ENCODE measurements around the gene TRAPPC2. TPM values are rescaled to one million over a fixed set of nuclear protein-coding genes. Genes with fewer than 3 reads are reported as not detected.

The TRAPPC2 gene
- total and polyA plus RNA-seq, 7 experiments from 2014 or later: 17.8 to 33.5 (median 23.5) TPM

DNA sequence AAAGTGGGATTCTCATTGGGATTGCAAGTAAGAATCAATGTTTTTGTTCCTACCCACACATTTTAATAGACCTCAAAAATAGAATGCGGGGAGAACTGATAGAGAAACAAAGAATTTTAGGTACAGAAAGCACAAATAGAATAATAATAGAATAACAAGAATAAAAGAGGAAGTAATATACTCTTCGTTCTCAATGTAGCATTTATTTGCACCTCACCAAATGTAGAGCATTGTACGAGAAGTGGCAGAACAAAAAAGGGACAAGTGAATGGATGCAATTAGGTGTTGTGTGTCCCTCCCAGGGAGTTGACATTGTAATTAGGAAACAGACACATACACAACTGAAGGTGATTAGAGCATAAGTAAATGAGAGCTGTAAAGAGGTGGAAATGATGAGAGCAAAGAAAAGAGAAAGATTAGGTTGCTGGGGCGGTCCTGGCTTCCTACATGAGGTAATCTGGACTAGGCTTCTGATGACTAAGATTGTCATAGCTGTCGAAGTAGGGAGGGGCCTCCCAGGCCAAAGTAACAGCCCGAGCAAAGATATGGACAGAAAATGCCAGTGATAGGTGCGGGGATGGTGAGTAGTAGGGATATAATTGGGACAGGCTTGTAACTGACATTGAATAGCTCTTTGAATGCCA, 35.1 kb downstream of the TRAPPC2 start:
- Mint-ChIP-seq H3K4me3 (peak overlapping the region in 2 of 10 donors; percentile 38 to 66), H3K9me3 (peaks cover 0 to 2% (median 0%) of the 10 kb centered on the region in 11 donors), H3K27me3 (no peaks in the 10 kb centered on the region), H3K36me3 (peaks cover 0 to 8% (median 7%) of the 10 kb centered on the region in 5 donors), H3K4me1 (peaks cover 22 to 82% (median 52%) of the 10 kb centered on the region in 7 donors), H3K27ac (peak overlapping the region in 6 of 9 donors; percentile 10 to 65 (median 42))
- intact Hi-C loops (cut with micrococcal nuclease): no loop called here
- Histone ChIP-seq H3K4me1 (ENCODE audit: control insufficient read depth in 2 of 2, insufficient read depth in 2 of 2, low read length in 2 of 2) (peaks cover 0 to 38% of the 10 kb centered on the region in 2 donors), H3K9me3 (ENCODE audit: control insufficient read depth in 2 of 3, low read length in 3 of 3) (no peaks in the 10 kb centered on the region), H3K4me3 (ENCODE audit: low read length) (no peak overlapping the region), H3K27ac (ENCODE audit: low read depth, low read length) (no peak overlapping the region), H3K27me3 (ENCODE audit: control insufficient read depth in 2 of 2, insufficient read depth in 2 of 2, low read length in 2 of 2) (no peaks in the 10 kb centered on the region), H3K36me3 (ENCODE audit: control insufficient read depth in 2 of 3, insufficient read depth in 3 of 3, low read length in 3 of 3) (no peaks in the 10 kb centered on the region)
- ChIA-PET CTCF (no interaction called here), POLR2A (interaction anchor here (0.7 to 1.3 kb wide), 3 partner anchors 20 to 357 kb away, joined by 3 to 4 read pairs (median 4); partner anchors contain the start of genes OFD1 and TRAPPC2)
- ATAC-seq (peak; percentile 38), DNase-seq (no peak)

DNA sequence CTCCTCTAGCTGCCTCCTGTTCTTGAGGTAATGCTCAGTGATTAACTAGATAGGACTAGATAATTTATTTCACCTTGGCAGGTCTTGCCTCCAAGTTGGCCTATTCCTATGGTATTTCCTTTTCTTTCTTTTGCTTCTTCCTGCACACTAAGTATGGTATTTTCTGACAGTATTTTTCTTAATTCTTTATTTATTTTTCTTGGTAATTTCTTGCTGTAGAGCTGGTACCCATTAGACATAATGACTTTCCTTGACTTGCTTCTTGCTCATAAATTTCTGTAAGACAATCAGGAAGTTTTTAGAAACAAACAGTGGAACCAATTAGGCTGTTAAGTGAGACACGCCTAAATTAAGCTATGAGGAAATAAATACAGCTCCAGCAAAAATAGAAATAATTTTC, 36.0 kb downstream of the TRAPPC2 start:
- H3K4me1 ChIP-seq (ENCODE audit: control insufficient read depth in 2 of 2, insufficient read depth in 2 of 2, low read length in 2 of 2): peaks cover 4 to 42% of the 10 kb centered on the region in 2 donors
- H3K9me3 Mint-ChIP-seq: peaks cover 0 to 2% (median 0%) of the 10 kb centered on the region in 11 donors
- no peak overlapping the region for H3K27ac ChIP-seq (ENCODE audit: low read depth, low read length)
- H3K4me3 ChIP-seq (ENCODE audit: low read length): no peak overlapping the region
- H3K27me3 Mint-ChIP-seq: no peaks in the 10 kb centered on the region
- ChIA-PET POLR2A (interaction anchor here (0.9 to 1.3 kb wide), 2 partner anchors 21 to 36 kb away, joined by 3 to 4 read pairs; partner anchors contain the start of genes OFD1 and TRAPPC2), CTCF (no interaction called here)
- H3K36me3 ChIP-seq (ENCODE audit: control insufficient read depth in 2 of 3, insufficient read depth in 3 of 3, low read length in 3 of 3): no peaks in the 10 kb centered on the region
- peaks cover 26 to 83% (median 51%) of the 10 kb centered on the region in 7 donors for H3K4me1 Mint-ChIP-seq
- peaks cover 0 to 8% (median 4%) of the 10 kb centered on the region in 5 donors for H3K36me3 Mint-ChIP-seq
- DNase-seq (no peak), ATAC-seq (no peak)
- H3K27me3 ChIP-seq (ENCODE audit: control insufficient read depth in 2 of 2, insufficient read depth in 2 of 2, low read length in 2 of 2): no peaks in the 10 kb centered on the region
- H3K27ac Mint-ChIP-seq: peak overlapping the region in 1 of 9 donors; percentile 34
- H3K9me3 ChIP-seq (ENCODE audit: control insufficient read depth in 2 of 3, low read length in 3 of 3): no peaks in the 10 kb centered on the region
- intact Hi-C loops (cut with micrococcal nuclease): no loop called here
- no peak overlapping the region for H3K4me3 Mint-ChIP-seq

DNA sequence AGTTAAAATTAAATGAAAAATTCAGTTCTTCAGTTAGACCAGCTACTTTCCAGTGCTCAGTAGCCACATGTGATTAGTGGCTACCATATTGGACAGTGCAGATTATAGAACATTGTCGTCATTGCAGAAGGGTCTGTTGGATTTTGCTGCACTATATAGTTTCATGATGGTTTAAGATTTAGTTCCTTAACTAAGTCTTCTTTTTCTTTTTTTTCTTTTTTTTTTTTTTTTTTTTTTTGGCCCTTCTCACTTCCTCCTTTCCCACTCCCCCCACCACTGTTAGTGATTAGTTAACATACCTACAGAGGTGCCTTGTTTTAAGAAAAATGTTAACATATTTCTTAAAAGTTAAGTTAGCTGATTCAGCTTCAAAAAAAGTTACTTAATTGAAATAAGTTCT, 36.4 kb downstream of the TRAPPC2 start:
- H3K36me3 ChIP-seq (ENCODE audit: control insufficient read depth in 2 of 3, insufficient read depth in 3 of 3, low read length in 3 of 3): no peaks in the 10 kb centered on the region
- H3K27me3 ChIP-seq (ENCODE audit: control insufficient read depth in 2 of 2, insufficient read depth in 2 of 2, low read length in 2 of 2): no peaks in the 10 kb centered on the region
- peaks cover 31 to 85% (median 56%) of the 10 kb centered on the region in 7 donors for H3K4me1 Mint-ChIP-seq
- no peak for DNase-seq
- H3K9me3 Mint-ChIP-seq: peaks cover 0 to 2% (median 0%) of the 10 kb centered on the region in 11 donors
- ATAC-seq: no peak
- H3K27me3 Mint-ChIP-seq: no peaks in the 10 kb centered on the region
- POLR2A ChIA-PET: interaction anchor here (1.3 kb wide), 1 partner anchor 37 kb away, joined by 4 read pairs; the partner anchor contains the start of genes OFD1 and TRAPPC2
- no peaks in the 10 kb centered on the region for H3K9me3 ChIP-seq (ENCODE audit: control insufficient read depth in 2 of 3, low read length in 3 of 3)
- intact Hi-C loops (cut with micrococcal nuclease): no loop called here
- no peak overlapping the region for H3K27ac ChIP-seq (ENCODE audit: low read depth, low read length)
- CTCF ChIA-PET: no interaction called here
- H3K4me3 ChIP-seq (ENCODE audit: low read length): no peak overlapping the region
- peaks cover 0 to 10% (median 4%) of the 10 kb centered on the region in 5 donors for H3K36me3 Mint-ChIP-seq
- H3K4me3 Mint-ChIP-seq: no peak overlapping the region
- peaks cover 7 to 46% of the 10 kb centered on the region in 2 donors for H3K4me1 ChIP-seq (ENCODE audit: control insufficient read depth in 2 of 2, insufficient read depth in 2 of 2, low read length in 2 of 2)
- peak overlapping the region in 1 of 9 donors; percentile 76 for H3K27ac Mint-ChIP-seq

DNA sequence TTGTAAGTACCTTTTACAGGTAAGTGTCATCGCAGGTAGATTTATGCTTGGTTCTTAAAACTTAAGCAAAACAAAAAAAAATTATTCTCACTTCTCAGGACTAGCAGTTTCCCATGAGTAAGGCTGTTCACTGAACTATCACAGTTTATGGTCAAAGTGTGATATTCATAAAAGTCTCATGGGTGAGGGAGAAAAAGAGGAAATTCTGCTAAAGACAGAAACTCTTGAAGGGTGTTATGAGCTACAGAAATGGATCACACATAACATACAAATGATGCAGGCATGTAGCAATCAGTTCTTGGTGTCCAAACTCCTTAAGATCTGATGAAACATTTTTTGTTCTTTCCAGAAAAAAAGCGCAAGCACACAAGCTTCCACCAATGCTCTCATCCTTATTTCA, 37.0 kb downstream of the TRAPPC2 start:
- Histone ChIP-seq H3K36me3 (ENCODE audit: control insufficient read depth in 2 of 3, insufficient read depth in 3 of 3, low read length in 3 of 3) (no peaks in the 10 kb centered on the region), H3K27ac (ENCODE audit: low read depth, low read length) (no peak overlapping the region), H3K9me3 (ENCODE audit: control insufficient read depth in 2 of 3, low read length in 3 of 3) (no peaks in the 10 kb centered on the region), H3K4me1 (ENCODE audit: control insufficient read depth in 2 of 2, insufficient read depth in 2 of 2, low read length in 2 of 2) (peaks cover 7 to 46% of the 10 kb centered on the region in 2 donors), H3K27me3 (ENCODE audit: control insufficient read depth in 2 of 2, insufficient read depth in 2 of 2, low read length in 2 of 2) (no peaks in the 10 kb centered on the region), H3K4me3 (ENCODE audit: low read length) (no peak overlapping the region)
- Mint-ChIP-seq H3K36me3 (peaks cover 0 to 13% (median 4%) of the 10 kb centered on the region in 5 donors), H3K9me3 (peaks cover 0 to 2% (median 0%) of the 10 kb centered on the region in 11 donors), H3K4me1 (peaks cover 35 to 86% (median 57%) of the 10 kb centered on the region in 7 donors), H3K27me3 (no peaks in the 10 kb centered on the region), H3K27ac (peak overlapping the region in 4 of 9 donors; percentile 10 to 80 (median 50)), H3K4me3 (peak overlapping the region in 1 of 10 donors; percentile 33)
- intact Hi-C loops (cut with micrococcal nuclease): no loop called here
- ChIA-PET CTCF (no interaction called here), POLR2A (no interaction called here)
- ATAC-seq: peak; percentile 61
- DNase-seq: no peak

DNA sequence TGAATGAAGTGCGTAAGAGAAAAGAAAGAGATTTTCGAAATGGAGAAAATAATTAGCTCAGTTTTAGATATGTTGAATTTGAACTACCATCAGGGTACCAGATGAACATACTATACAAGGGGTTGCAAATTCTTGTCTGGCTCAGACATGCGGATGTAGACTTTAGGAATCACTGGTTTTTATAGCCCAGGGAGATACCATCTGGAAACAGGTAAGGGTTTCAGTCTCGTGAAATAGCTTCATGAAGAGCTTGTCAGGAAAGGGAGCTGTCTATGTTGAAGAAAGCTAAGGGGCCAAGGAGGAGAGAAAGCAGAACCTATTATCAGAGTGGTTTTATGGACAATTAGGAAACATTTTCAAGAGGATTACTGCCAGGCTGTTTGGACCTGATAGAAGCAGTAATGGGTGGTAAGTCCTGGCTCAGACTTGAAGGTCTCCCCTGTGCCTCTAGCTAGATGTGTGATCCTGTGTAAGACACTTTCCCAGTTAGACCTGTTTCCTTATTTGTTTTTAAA, 38.8 kb downstream of the TRAPPC2 start:
- peak overlapping the region in 3 of 9 donors; percentile 46 to 67 (median 48) for H3K27ac Mint-ChIP-seq
- intact Hi-C loops (cut with micrococcal nuclease): no loop called here

DNA sequence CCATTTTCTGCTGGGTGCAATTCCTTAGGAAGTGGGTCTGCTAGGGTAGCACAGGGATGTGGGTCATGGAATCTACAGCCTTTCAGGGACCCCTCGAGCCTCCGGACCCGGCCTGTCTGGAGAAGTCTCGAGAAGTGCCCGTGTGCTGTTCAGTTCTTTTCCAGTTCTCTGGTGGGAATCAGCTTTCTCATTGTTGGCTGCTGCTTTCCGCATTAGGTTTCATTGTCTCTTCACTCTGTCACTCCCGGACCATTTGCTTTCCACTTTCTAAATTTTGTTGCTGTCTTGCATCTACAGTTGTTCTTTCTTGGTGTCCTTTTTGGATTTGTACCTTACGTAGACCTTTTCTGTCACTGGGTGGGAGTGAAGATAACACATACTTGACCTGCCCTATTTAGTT, 39.4 kb downstream of the TRAPPC2 start:
- intact Hi-C loops (cut with micrococcal nuclease): no loop called here
- CTCF ChIA-PET: interaction anchor here (1.2 kb wide), 1 partner anchor 55 kb away, joined by 3 read pairs; no protein-coding TSS in a partner anchor
- peak overlapping the region in 3 of 9 donors; percentile 33 to 67 (median 46) for H3K27ac Mint-ChIP-seq

More for the DNA sequence above, 38.8 kb downstream of the TRAPPC2 start:
- no peaks in the 10 kb centered on the region for H3K27me3 Mint-ChIP-seq
- ATAC-seq (no peak), DNase-seq (no peak)
- H3K9me3 ChIP-seq (ENCODE audit: control insufficient read depth in 2 of 3, low read length in 3 of 3): no peaks in the 10 kb centered on the region
- peak overlapping the region in 2 of 10 donors; percentile 7 to 44 for H3K4me3 Mint-ChIP-seq
- no peaks in the 10 kb centered on the region for H3K9me3 Mint-ChIP-seq
- H3K36me3 Mint-ChIP-seq: peaks cover 0 to 13% (median 4%) of the 10 kb centered on the region in 5 donors
- H3K4me1 Mint-ChIP-seq: peaks cover 28 to 83% (median 54%) of the 10 kb centered on the region in 7 donors
- no peaks in the 10 kb centered on the region for H3K27me3 ChIP-seq (ENCODE audit: control insufficient read depth in 2 of 2, insufficient read depth in 2 of 2, low read length in 2 of 2)
- CTCF ChIA-PET: interaction anchor here (1.2 kb wide), 1 partner anchor 55 kb away, joined by 3 read pairs; no protein-coding TSS in a partner anchor
- POLR2A ChIA-PET: no interaction called here
- peaks cover 8 to 55% of the 10 kb centered on the region in 2 donors for H3K4me1 ChIP-seq (ENCODE audit: control insufficient read depth in 2 of 2, insufficient read depth in 2 of 2, low read length in 2 of 2)
- no peak overlapping the region for H3K27ac ChIP-seq (ENCODE audit: low read depth, low read length)
- no peak overlapping the region for H3K4me3 ChIP-seq (ENCODE audit: low read length)
- H3K36me3 ChIP-seq (ENCODE audit: control insufficient read depth in 2 of 3, insufficient read depth in 3 of 3, low read length in 3 of 3): no peaks in the 10 kb centered on the region

More for the DNA sequence above, 39.4 kb downstream of the TRAPPC2 start:
- peak overlapping the region in 3 of 10 donors; percentile 5 to 47 (median 44) for H3K4me3 Mint-ChIP-seq
- H3K4me3 ChIP-seq (ENCODE audit: low read length): no peak overlapping the region
- H3K9me3 ChIP-seq (ENCODE audit: control insufficient read depth in 2 of 3, low read length in 3 of 3): no peaks in the 10 kb centered on the region
- no peaks in the 10 kb centered on the region for H3K27me3 Mint-ChIP-seq
- ATAC-seq: no peak
- no peak overlapping the region for H3K27ac ChIP-seq (ENCODE audit: low read depth, low read length)
- H3K36me3 Mint-ChIP-seq: peaks cover 0 to 13% (median 4%) of the 10 kb centered on the region in 5 donors
- POLR2A ChIA-PET: no interaction called here
- peaks cover 14 to 55% of the 10 kb centered on the region in 2 donors for H3K4me1 ChIP-seq (ENCODE audit: control insufficient read depth in 2 of 2, insufficient read depth in 2 of 2, low read length in 2 of 2)
- DNase-seq: no peak
- H3K27me3 ChIP-seq (ENCODE audit: control insufficient read depth in 2 of 2, insufficient read depth in 2 of 2, low read length in 2 of 2): no peaks in the 10 kb centered on the region
- H3K36me3 ChIP-seq (ENCODE audit: control insufficient read depth in 2 of 3, insufficient read depth in 3 of 3, low read length in 3 of 3): no peaks in the 10 kb centered on the region
- H3K4me1 Mint-ChIP-seq: peaks cover 32 to 82% (median 60%) of the 10 kb centered on the region in 7 donors
- H3K9me3 Mint-ChIP-seq: no peaks in the 10 kb centered on the region
